ENCODE measurements around the gene ASB7.
"Not testable (repeated sequence)": the region's sequence is repeated elsewhere in the genome, so short reads cannot be mapped to it uniquely, and the experiment has no call there.

Gene ASB7

DNA sequence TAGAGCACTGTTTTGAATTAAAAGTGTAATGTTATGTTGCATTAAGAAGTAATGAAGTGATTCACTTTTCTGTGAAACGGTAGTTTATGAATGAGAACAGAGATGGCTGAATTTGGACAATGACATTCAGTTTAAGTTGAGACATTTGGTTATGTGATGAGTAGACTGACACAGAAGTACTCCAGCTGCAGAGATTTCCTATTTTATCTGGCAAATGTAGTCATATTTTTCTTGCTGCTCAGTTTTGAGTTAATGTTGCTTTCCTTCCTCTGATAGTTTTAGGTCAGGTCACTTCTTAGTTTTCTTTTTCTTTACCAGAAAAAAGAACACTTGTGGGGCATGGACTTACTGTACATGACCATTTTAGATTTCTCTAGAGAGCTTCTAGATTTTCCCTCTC is 51.2 kb downstream of the ASB7 start:
- no peak for DNase-seq

DNA sequence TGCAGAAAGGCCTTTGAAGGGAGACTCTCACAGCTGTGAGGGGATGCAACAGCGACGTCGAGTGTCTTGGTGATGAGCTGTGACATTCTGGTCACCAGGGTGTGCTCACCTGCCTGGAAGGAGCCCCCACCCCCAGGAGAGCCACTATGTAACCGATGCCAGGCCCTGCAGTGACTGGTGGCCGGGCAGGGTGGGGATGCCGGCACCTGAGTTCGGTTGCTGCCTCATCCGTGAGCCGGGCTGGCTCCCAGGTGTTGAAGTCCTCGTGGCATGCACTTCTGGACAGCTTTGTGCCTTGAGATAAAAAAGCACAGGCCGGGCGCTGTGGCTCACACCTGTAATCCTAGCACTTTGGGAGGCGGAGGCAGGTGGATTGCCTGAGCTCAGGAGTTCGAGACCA is 56.5 kb downstream of the ASB7 start:
- DNase-seq = no peak

DNA sequence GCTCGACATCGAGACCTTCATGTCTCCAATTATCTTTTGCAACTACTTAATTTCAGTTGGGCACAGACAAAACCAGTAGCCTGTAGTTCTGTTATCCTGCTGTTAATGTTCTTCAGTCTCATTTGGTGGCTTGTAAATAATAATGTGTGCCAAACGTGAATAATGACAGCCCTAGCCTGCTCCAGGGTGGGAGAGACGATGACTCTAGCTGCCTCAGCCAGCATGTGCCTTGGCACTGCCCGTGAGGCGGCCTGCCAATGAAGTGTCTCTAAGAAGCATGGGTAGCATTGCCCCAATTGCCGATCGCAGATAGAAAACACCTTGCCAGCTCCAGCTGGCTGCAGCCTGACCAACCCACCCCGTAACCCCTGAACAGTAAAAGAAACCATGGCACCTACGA is 58.8 kb downstream of the ASB7 start:
- DNase-seq = no peak

DNA sequence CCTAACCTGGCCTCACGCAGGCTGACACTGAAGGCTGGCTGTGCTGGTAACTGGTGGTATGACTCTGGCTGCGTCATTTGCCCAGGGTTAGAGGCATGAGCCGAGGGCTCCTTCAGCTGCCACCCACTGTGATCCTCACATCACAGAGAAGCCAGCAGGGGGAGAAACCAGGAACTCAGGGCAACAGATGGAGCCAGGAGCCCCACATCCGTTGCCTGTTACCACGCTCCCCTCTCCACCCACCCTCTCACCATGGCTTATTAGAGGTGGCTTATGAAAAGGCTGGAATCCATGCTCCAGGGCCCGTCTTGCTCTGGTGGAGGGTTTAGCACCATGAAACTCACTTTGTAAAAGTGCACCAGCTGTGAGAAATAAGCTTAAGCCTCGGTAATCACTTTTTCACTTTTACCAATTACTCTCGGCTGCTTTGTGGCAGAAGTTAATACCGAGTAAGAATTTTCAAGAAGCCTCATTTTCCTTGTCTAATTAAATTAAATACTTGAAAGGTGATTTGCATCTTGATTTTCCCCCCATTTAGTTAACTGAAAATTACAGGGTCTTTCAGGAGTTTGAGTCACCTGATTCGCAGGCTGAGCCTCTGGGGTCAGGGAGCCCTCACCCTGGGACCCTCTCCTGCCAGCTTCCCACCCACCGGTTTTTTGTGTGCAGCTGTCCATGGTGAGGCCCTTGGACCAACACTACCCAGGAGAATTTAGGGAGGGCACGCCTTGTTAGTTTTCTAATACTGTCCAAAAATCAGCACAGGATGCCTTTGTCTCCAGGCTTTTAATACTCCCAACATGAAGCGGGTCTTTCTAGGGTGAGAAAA is 60.9 kb downstream of the ASB7 start:
- peak; percentile 30 for DNase-seq

DNA sequence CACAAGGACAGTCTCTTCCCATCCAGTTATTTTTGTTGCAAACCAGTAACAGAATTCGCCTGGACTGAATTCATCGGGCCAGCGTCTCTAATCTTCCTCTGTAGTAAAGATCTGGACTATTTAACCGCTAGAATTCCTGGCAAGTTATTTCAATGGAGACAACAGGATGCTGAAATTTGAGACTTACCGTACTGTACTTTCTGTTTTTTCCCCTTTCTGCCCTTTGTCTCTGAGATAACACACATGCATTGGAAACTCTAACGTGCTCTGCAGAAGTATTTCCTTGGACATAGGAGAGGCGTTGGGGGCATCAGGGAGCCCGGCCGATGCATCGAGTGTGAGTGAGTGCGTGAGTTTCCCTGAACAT is 61.5 kb downstream of the ASB7 start:
- DNase-seq = no peak

DNA sequence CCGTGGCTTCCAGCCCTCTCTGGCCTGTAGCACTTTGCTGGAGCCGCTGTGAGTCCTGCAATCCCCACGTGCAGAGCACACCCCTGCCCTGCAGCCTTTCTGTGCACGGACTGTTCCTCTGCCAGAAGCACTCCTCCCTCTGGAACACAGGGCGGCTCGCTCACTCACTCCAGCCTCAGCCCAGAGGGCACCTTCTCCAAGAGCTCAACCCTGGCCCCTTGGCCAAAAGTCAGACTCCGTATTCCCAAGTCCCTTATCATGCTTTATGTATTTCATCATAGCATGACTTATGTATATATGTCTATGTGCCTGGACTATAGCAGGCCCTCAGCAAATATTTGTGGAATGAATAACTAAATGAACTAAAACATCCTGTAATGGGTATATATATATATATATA is 63.2 kb downstream of the ASB7 start:
- peak; percentile 39 for DNase-seq

DNA sequence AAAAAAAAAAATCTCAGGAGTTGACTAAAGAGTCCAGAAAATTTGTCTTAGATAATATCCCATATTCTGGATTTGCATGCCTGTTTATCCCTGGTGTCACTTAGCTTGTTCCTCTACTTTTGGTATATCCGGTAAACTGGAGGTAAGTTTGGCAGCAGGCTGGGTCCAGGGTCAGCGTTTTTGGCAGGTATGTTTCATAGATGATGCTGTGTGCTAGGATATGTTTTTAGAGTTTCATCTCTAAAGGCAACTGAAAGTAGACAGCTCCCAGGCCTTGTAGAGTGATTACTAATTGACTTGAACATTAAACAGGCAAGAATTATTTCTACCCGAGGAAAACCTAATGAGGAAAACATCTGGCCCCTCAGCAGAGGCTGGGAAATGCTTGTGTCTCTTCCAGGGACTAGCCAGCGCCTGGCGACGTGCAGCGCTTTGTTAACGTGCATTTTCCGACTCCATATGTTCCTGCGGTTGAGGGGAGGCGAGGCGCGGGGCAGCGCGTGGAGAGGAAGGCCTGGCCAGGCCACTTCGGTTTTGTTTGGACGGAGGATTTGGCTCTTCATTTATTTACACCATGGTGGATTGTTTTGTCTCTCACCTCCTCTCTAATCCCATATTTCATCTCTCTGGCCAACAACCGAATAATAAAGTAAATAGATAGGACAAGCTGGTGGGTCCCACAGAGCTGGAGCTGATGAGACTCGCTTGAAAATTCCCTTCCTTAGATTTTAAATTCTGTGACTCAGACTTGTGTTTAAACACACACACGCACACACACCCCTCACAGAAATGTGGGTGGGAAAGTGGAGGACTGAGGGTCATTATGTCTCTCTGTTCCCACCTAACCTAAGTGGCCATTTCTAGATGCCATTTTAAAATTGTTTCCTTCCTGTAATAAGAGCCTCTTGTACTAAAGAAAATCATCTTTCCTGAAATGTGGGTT is 65.3 kb downstream of the ASB7 start:
- no peak for DNase-seq

DNA sequence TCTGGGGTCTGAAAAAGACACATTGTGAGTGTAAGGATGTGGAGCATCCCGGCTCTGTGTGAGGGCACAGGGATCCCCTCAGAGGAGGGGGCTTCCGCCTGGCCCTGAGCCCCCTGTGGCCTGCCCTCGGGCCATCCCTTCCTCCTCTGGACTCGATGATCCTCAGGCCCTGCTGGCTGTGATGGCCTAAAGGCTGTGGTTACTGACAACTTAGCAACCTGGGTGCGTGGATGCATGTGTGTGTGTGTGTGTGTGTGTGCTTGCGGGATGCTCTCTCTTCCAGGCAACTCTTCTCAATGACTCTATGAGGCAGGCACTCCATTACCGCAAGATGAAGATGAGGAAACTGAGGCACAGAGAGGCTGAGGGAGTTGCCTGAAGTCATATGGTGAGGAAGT is 66.0 kb downstream of the ASB7 start:
- DNase-seq = no peak

DNA sequence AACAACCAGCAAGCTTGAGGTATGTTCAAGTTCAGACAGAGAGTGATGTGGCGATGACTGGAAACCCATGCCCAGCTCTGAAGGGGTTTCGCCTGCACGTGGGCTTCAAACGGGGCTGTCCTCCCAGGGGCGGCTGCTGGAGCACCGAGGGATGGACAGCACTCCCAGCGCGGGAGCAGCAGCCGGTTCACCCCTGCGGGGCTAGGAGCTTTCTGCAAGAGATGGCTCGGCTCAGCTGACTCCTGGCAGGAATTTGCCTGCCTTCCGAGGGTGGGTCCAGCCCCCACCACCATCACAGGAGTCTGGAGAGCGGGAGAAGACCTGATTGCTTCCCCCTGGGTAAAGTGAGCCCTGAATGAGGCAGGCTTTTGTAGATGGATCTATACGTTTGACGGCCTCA is 66.9 kb downstream of the ASB7 start:
- DNase-seq = no peak

DNA sequence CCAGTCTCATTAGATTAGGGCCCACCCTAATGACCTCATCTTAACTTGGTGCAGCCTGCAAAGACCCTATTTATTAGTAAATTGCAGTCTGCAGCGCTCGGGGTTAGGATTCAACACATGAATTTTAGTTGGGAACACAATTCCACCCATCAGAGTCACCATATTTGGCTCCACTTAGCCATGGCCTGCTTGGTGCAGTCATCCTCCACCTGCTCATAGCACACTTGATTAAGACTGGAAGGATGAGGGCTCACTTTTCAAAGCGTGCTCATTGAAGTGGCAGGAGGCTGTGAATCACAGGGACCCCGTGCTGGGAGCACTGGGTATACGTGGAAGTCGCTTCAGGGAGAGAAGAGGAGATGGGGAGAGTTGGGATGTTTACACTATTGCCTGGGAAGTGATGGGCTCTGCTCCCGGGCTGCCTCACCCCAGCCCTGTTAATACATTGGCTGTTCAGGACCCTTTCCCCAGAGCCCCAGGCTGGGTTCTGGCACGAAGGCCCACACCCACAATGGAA is 68.2 kb downstream of the ASB7 start:
- no peak for DNase-seq

DNA sequence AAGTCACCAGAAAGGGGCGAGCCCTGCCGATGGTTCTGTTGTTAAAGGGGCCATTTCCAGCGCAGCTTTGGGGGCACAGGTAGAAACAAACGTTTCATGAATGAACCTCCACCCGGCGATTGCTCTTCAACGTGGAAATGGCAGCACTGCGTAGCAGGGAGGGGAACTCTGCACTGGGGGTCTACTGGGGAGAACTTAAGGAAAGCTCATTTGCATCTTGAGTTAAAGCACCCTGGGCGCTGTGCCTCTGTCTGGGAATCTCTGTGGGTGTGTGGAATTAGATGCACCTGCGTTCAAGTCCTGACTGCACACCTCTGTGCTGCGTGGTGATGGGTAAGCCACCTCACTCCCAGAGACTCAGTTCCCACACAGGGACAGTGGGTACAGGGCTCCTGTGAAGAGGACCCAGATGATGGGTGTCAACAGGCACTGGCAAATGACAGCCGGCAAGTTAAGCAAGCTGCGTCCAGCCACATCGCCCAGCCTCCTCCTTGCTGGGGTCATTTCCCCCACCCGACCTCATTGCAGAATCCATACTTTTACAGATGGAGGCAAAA is 68.8 kb downstream of the ASB7 start:
- no peak for DNase-seq

DNA sequence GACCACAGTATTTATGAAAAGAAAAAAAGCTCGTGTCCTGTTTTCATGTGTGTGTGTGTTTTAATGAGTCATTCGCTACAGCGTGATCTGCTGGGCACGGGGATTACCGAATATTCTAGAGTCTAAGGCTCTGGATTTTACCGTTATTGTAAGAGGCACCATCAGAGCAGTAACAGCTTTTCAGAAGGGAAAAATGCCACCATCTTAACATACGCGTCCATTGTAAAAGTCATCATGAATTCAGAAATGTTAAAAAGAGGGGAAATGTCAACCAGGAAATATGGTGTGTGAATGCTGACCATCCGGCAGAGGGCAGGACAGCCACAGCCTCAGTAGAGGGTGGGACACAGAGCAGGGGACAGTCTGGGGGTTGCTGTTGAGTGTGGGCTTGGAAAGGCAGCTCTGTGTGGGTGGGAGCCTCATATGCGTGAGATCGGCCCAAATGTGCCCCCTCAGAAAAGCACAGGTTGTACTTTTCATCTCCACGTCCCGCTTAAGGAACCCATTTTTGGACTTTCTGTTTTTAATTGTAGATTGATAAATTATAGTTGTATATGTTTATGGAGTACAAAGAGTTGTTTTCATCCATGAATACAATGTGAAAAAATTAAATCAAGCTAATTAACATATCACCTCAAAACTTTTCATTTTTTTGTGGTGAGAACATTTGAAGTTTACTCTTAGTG is 69.6 kb downstream of the ASB7 start:
- peak; percentile 67 for DNase-seq

DNA sequence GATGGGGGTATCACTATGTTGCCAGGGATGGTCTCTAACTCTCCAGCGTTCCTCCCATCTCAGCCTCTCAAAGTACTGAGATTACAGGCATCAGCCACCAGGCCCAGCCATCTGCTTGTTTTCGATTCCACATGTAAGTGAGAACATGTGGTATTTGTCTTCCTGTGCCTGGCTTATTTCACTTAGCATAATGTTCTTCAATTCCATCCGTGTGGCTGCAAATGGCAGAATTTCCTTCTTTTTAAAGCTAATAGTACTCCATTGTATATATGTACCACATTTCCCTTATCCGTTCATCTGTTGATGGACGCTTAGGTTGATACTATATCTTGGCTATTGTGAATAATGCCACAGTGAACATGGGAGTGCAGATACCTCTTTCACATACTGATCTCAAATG is 70.6 kb downstream of the ASB7 start:
- DNase-seq = no peak

DNA sequence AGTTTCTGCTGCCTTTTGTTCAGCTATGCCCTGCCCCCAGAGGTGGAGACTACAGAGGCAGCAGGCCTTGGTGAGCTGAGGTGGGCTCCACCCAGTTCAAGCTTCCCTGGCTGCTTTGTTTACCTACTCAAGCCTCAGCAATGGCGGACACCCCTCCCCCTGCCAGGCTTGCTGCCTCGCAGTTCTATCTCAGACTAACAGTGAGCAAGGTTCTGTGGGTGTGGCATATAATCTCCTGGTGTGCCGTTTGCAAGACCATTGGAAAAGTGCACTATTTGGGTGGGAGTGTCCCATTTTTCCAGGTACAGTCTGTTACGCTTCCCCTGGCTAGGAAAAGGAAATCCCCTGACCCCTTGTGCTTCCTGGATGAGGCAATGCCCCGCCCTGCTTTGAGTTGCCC is 76.8 kb downstream of the ASB7 start:
- DNase-seq = not testable (repeated sequence)

DNA sequence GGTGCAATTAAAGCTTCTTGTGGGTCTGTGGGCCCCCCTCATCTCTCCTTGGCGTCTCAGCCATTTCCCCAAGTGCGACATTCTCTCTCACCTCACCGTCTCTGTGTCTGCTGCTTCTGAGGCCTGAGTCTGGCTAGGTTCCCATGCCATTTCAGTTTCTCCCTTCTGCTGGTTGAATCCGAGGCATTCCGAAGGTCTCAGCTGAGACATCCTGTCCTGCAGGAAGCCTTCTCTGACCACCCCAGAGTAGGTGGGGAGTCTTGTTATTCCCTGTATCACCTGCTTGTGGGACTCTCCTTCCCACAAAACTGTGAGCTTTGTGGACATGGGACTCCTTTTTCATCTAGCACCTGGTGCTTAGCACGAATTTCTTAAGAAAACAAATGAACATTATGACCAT is 78.3 kb downstream of the ASB7 start:
- DNase-seq = no peak

DNA sequence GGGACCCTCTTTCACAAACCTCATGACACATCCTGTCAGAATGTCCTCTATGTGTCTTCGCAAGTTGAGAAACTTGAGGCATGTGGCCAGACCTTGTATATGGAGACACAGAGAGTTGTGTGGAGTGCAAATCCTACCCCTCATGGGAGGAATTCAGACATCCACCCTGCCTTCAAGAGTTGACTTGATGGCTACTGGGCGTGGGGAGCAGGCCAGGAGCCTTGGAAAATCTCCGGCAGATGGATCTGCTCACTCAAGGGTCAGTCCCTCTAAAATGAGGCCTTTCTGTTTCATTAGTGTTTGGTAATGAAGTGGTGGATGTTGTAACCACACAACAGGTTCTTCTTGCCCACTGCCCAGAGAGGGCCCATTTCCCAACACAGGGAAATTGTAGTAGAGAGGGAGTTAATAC is 79.0 kb downstream of the ASB7 start:
- no peak for DNase-seq

DNA sequence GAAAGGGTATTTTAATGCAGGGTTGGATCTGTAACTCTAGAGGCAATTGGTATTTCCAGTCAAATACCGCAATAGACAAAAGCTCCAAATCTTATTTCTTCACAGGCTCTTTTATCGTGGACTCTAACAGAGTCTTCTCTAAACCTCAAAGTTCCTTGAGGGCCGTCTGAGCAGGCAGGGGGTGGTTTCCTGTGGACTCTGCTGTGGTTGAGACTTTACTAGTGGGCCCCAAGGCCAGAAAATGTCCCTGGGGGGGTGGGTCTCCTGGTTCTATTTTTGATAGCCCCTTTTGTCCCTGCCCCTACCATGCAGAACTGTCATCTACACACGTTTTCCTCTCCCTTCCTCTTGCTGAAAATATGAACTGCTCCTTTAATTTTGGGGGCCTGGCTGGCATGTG is 80.1 kb downstream of the ASB7 start:
- DNase-seq = no peak

DNA sequence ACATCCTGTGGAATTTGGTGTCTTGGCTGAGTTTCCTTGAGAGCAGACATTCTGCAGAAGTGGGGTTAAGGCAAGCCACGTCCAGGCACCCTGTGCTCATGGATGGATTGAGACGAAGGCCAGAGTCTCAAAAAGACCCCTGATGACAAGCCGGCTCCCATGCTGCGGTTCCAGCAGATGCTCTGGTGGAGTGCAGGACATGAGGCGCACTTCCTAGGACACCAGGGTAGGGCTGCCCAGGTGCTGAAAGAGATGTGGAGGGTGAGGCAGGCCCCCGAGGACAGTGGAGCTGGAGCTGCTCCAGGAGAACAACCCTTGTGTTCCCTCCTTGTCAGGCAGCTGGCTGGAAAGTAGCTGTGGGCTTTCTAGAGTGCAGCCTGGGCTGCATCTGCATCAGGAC is 81.0 kb downstream of the ASB7 start:
- DNase-seq = no peak

DNA sequence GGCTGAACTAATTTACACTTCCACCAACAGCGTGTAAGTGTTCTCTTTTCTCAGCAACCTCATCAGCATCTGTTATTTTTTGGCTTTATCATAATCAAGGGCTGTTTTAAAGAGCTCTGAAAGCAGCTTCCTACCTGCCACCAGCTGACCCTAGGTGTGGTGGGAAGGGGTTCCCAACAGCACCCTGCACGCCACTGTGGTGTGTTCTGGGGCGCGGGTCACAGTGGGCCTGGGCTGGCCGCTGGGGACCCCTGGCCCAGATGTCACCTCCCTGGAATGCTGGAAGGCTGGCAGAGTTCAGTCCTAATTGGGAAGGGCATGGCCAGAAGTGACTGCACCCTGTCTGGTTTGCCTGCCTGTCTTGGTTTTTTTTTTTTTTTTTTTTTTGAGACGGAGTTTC is 82.2 kb downstream of the ASB7 start:
- no peak for DNase-seq

DNA sequence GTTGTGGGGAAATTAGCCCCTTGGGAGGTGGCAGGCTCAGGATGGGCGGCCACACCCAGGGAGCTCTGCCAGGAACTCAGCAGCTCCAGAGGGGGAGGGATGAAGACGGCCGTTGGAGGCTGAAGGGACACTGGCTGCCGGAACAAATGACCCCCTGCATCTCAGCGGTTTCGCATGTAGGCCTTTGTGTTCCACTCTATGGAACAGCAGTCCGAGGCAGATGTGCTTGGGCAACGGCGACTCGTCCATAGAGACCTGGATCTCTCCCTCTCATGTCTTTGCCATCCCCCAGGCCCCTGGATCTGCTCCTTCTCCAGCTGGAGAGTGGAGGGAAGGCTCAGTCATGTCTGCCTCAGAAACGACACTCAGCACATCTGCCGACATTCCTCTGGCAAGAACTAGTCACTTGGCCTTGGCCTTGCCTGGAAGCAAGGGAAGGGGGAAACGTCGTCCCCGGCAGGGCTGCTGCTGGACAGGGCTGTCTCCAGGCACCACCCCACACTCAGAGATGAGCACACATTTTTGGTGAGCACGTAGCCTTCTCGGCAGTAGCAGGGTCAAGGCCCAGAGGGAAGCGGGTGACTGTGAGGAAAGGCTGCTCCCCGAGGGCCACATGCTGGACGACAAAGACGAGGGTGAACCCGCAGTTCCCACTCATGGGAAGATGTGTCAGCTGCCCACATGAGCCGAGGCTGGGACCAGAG is 83.8 kb downstream of the ASB7 start:
- DNase-seq = peak; percentile 43

DNA sequence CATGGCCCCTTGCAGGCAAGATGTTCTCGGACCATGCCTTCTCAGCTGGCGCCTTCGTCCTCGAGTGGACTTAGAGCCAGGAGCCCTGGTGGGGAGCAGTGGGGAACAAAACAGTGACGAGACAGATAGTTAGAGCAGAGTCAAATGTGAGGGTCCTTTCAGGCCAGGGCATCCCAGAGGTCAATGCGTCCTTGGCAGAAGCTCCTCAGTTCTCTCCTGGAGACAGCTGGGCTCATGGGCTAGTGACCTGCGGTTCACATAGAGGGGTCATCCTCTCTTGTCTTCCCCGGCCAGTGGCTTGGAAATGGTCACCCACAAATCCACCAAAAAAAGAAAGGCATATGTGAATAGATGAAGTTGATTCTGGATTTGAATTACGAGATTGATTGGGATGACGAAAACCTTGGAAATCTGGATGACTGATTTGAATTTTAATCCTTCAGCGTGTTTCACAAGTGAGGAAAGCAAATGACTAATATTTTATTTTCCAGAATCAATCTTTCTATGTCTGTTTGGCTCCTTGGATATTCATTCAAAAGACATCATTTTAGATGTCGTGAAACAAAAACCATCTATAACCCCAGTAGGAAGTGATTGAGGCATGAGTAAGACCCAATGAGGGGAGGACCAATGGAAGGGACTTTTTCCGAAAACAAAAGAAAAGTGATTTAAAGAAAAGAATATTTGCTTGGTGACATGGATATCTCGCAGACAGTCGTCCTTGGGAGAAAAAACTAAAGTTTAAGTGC is 84.5 kb downstream of the ASB7 start:
- peak; percentile 74 for DNase-seq
